NCI-H1694 treated with DMSO at 0.1 percent for 48 hours (cell line): ENCODE results near the gene SMG7.

Experiments used
- DNase-seq: peaks from one replicate; lab custom pipeline; 2025; lab: John Stamatoyannopoulos, UW

SMG7 gene

GRCh38 chr1:183566026-183566425 lies 93.7 kb downstream of the SMG7 start:
- DNase-seq: no peak

DNA sequence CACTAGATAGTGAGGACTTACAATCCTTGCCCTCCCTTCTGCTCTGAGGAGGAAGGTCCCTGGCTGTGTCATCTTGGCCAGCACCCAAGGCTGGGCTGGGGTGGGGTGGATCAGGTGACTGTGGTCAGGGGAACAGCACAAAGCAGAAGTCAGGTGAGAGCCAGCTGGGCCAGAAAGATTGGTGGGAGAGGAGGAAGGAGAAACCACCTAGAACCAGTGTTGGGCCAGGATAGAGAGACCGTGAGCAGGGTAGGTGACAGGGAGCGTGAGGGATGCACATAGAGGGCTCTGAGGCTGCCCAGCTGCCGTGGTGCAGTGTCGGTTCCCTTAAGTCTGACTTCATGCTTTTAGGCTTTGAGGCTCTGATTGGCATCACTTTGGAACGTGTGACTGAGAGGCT lies 95.3 kb downstream of the SMG7 start:
- no peak for DNase-seq

GRCh38 chr1:183568176-183569021 lies 96.1 kb downstream of the SMG7 start:
- DNase-seq: no peak

- DNase-seq: no peak
Measured at GRCh38 chr1:183569141-183569540, 96.8 kb downstream of the SMG7 start.

DNA sequence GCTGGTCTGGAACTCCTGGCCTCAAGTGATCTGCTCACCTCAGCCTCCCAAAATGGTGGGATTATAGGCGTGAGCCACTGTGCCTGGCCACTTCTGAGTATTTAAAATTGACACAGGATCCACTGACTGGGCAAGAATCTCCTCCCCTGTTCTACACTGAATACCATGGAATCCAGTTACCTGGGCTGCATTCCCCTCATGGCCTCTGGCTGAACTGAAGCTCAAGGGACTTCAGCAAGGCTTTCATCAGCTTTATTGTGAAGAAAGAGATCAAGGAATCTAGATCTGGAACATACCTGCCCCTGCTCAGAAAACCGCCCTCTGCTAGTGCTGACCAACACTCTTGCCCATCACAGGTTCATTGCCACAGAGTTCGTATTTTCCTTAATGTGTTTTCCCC lies 97.5 kb downstream of the SMG7 start:
- DNase-seq: no peak

- no peak for DNase-seq
Measured at GRCh38 chr1:183570451-183570850, 98.2 kb downstream of the SMG7 start.

- no peak for DNase-seq
Measured at GRCh38 chr1:183571678-183572268, 99.5 kb downstream of the SMG7 start.

DNA sequence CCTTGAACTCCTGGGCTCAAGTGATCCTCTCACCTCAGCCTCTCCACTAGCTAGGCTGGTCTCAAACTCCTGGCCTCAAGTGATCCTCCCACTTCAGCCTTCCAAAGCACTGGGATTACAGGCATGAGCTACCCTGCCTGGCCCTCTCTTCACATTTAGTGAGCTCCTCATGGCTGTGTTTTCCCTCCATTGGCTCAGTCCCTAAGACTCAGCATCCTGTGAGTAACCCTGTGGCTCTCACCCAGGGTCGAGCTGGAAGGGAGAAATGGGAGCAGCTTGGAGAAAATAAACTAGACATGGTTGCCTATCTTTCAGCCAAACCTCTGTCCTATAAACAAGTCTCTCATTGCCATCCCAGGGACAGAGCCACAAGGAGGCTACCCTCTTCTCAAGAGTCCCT lies 100.4 kb downstream of the SMG7 start:
- DNase-seq: no peak

GRCh38 chr1:183575606-183576005 lies 103.3 kb downstream of the SMG7 start:
- DNase-seq: no peak

DNA sequence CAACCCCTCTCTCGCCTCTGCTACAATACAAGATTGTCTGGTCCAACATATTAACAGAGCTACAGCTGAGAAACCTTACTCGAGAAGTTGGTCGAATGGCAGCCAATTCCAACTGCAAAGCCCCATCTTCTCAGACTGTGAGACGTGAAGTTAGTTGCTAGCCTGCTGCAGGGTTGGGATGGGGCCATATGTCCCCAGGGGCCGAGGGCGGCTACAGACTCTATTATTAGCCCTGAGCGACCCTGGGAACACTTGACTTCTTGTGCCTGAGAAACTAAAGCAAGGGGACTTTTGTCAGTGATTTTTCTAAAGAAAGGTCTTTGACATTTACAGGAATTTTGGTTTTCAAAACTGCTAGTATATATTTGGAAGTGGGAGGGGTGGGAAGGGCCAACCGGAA lies 104.2 kb downstream of the SMG7 start:
- no peak for DNase-seq

DNA sequence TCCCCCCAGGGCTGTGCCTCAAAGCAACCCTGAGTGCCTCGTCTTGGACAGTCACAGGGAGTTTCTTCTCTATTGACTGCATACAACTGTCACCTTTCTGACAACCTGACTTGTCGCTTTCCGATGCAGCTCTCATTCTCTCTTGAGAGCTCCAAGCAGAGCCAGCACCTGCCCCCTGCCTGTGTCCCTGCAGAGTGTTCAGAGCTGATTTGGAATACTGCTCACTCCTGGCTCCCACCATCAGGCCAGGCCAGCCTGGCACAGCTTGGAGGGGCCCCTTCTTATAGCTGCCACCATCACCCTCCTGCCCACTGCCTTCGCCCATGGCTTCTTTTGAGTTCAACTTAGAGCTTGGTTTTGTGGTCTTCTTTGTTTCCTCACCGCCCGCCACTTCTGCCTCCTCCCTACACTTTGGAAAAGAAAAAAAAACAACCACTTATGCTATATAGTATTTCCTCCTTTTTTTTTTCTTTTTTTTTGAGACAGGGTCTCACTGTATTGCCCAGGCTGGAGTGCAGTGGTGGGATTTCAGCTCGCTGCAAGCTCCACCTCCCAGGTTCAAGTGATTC lies 105.7 kb downstream of the SMG7 start:
- no peak for DNase-seq

DNA sequence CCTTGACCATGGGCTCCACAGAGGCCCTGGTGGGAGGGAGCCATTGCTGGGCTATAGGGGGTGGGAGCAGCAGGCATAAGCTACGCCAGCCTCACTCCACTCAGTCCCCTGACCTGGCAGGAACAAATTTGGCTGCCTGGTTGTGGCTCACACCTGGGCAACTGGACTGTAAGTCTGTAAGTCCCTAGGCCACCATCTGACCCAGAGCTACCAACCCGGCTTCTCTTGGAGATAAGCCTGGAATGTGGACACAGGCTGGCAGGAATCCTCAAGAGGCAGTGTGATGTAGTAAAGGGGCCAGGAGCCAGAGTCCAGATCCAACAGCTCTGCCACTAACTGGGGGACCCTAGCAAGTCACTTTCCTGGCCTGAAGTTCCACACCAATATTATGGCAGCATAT lies 106.6 kb downstream of the SMG7 start:
- no peak for DNase-seq

DNA sequence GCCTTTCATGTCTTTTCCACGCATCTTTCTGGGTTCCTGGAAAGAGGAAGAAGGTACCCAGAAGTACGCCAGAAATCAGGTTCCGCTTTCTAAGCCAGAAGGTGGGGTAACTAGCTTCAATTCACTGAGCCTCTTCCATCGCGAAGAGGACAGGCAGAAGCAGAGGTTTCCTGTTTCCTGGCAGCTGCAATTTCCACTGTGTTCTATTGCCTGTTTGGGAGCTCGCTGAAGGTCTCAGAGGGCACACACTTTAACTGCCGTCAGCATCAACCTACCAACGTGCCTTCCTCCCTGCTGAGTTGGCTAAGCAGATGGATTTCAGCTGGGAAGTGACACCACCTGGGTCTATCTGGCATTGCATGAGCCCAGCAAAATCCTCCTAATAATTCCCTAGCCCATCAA lies 108.0 kb downstream of the SMG7 start:
- peak; percentile 80 for DNase-seq

DNA sequence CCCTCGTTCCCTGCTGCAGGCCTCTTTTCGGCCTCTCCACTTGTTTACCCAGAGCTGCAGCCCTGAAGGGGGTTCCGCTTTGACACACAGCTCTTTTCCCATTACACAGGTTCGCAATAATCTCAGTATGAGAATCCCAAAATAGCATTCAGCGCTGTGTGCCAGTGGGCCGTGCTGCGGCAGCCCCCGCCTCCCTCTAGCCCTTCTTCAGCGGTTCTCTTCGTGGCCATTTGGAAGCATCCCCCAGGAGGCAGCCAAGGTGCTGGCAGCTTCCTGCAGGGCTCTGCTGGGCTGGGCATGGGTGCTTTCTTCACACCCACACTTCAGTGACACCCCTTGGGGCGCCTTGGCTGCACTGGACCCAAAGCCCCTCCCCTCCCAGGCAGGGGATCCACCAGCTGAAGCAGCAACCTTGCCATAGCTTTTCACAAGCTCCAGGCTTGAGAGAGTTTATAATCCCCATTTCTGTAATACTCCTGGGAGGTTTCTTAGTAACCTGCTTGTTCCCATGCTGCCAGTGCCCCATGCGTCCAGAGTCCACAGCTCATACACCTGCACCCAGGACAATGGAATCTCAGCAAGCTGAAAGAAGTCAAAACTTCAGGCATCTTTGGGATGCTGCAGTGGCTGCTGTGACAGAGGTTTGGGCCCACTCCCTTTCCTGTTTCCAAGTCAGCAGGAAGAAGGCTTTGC lies 109.9 kb downstream of the SMG7 start:
- no peak for DNase-seq

- DNase-seq: no peak
Measured at GRCh38 chr1:183583466-183583865, 111.2 kb downstream of the SMG7 start.

DNA sequence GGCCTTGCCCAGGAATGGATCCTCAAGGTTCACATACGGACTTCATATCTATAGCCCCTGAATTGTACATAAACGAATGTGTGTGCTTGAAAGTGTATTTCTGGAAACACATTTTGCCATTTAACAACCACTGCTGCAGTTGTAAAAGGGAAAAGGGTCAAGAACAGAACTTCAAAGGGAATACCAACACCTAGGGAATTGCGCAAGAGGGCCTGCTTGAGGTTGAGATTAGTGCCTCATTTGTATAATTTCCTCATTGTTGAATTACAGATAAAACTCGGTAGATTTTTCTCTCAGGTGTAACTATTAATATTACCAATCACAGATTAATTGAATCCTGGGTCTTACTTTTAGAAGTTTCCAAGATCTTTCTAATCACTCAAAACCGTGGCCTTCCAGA lies 111.8 kb downstream of the SMG7 start:
- no peak for DNase-seq

DNA sequence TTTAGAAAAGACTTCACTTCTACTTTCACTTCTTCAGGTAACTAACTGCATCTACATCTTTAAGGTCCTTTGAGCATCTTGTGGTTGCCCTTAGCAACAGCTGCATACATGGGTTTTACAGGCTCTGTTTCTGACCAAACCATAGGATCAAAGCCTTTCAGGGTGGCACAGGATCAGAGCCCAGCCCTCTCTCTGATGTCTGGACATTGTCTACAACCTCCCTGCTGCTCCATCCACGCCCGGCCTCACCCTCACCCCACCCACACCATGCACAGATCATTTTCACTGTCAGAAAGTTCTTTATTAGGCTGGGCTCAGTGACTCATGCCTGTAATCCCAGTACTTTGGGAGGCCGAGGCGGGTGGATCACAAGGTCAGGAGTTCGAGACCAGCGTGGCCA lies 112.7 kb downstream of the SMG7 start:
- no peak for DNase-seq

DNA sequence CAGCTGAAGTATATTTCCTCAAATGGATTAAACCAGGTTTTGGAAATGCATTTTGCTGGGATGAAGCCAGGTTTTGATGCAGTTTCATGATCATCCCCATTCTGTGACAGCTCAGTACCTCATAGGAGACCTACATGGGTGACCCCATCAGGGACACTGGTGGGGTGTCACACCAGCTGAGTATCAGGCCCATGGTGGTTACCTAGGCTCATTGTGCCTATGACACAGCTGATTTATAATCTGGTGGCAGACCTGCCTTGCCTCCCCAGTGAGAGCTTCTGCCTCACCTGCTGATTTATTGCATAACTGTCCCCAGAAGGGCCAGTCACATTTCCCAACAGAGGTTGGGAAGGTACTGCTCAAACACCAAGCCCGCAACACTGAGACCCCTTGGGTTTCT lies 114.2 kb downstream of the SMG7 start:
- no peak for DNase-seq

DNA sequence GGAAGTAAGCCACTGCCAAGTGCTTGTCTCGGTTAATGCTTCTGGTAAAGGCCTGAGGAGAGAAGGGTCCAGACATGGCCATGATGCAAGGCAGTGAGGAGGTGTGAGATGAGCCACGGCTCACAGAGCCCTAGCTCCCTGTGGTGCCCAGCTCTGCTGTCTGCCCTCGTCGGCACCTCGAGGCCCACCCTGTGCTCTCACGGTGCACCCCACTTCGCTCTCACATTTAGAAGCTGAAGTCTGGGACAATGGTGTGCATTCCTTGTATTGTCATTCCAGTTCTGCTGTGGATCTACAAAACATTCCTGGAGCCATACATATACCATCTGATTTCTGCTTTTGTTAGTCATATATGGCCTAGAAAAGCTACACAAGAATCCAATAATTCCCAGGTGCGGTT lies 114.6 kb downstream of the SMG7 start:
- no peak for DNase-seq

- DNase-seq: no peak
Measured at GRCh38 chr1:183588827-183589226, 116.5 kb downstream of the SMG7 start.

DNA sequence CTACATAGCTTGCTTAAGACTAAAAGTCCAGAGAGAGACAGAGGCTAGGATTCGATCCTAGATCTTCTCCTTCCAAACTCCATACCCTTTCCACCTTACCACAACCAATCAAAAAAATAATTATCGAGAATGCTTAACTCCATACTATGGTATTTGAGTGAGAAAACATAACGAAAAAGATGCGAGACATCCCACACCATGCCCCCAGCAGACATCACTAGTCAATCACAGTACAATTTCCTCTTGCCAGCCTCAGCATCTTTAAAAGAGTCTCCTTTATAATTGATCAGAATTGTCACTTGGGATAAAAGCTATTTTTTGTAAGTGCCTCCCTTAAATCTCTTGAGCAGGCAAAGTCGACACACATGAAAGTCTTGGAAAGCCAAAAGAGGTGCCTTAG lies 117.1 kb downstream of the SMG7 start:
- no peak for DNase-seq

DNA sequence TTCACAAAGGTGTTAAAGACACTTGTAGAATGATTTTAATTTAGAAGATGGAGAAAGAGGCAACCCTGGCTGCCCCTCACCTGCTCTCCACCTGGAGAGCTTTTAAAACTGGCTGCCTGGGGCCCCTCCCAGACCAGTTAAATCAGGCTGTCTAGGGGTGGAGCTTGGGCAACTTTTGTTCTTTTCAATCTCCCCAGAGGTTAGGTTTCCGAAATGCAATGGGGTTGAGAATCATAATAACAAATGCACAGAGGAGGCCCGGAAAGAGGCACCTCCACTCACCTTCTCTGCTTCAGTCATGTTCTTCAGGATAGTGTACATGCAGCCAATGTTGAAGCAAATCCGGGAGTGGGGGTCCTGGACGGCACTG lies 117.6 kb downstream of the SMG7 start:
- DNase-seq: no peak
